Measurements from ENCODE around the gene QRICH2. TPM values are rescaled to one million over a fixed set of nuclear protein-coding genes. Genes with fewer than 3 reads are reported as not detected.
"Not testable (repeated sequence)": the region's sequence is repeated elsewhere in the genome, so short reads cannot be mapped to it uniquely, and the experiment has no call there.

Gene QRICH2
- total RNA-seq, 2 experiments from 2014 or later: 7.2 to 9.4 TPM

DNA sequence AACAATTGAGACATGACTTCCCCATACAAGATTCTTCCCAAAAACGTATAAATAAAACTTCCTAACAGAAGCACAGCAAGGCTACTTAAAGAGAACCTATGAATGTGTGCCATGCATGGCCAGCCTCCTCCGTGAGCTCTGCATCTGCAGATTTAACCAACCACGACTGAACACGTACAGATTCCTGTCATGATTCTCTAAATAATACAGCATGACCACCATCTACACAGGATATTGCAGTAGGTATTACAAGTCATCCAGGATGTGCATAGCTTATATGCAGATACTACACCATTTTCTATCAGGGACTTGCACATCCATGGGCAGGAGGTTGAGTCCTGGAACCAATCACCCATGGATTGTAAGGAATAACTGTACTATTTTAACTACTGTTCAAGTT lies 1.4 kb upstream of the QRICH2 start:
- BruUV-seq (replicated peaks): no TSS peak
- Histone ChIP-seq H3K4me3 (ENCODE audit: low read depth, low read length, poor library complexity, severe bottlenecking) (no peak overlapping the region), H3K36me3 (ENCODE audit: insufficient read depth, low read length) (peaks cover 50% of the 10 kb centered on the region), H4K20me1 (ENCODE audit: insufficient read depth, low read length) (no peaks in the 10 kb centered on the region), H3K4me2 (ENCODE audit: low read length) (peak overlapping the region; percentile 29; the same call in 1 of the 2 replicates), H2AFZ (ENCODE audit: low read length) (no peak overlapping the region), H3K4me1 (ENCODE audit: insufficient read depth, low read length, poor library complexity, severe bottlenecking) (peaks cover 12% of the 10 kb centered on the region), H3K9me3 (ENCODE audit: low read length) (no peaks in the 10 kb centered on the region), H3K27ac (ENCODE audit: low read depth, low read length, poor library complexity, severe bottlenecking) (peak overlapping the region; percentile 24), H3K9me2 (ENCODE audit: insufficient read depth, low read length) (no peaks in the 10 kb centered on the region), H3K79me2 (ENCODE audit: insufficient read depth, low read depth, low read length) (no peaks in the 10 kb centered on the region)
- intact Hi-C loops (cut with micrococcal nuclease; ENCODE audit: unreplicated experiment): no loop called here
- ChIA-PET CTCF (ENCODE audit: unreplicated experiment) (interaction anchor here (0.8 kb wide), 1 partner anchor 185 kb away, joined by 4 read pairs; no protein-coding TSS in a partner anchor), POLR2A (interaction anchor here (0.6 to 2.0 kb wide), 4 partner anchors 43 to 195 kb away, joined by 4 to 5 read pairs (median 4); no protein-coding TSS in a partner anchor)
- peak; percentile 75 for DNase-seq (ENCODE audit: low spot score)
- TF ChIP-seq EZH2phosphoT487 (IDR thresholded peaks at IDR 0.05; ENCODE audit: borderline replicate concordance, low read depth, low read length): no peak
- TF ChIP-seq, protein P1, sequence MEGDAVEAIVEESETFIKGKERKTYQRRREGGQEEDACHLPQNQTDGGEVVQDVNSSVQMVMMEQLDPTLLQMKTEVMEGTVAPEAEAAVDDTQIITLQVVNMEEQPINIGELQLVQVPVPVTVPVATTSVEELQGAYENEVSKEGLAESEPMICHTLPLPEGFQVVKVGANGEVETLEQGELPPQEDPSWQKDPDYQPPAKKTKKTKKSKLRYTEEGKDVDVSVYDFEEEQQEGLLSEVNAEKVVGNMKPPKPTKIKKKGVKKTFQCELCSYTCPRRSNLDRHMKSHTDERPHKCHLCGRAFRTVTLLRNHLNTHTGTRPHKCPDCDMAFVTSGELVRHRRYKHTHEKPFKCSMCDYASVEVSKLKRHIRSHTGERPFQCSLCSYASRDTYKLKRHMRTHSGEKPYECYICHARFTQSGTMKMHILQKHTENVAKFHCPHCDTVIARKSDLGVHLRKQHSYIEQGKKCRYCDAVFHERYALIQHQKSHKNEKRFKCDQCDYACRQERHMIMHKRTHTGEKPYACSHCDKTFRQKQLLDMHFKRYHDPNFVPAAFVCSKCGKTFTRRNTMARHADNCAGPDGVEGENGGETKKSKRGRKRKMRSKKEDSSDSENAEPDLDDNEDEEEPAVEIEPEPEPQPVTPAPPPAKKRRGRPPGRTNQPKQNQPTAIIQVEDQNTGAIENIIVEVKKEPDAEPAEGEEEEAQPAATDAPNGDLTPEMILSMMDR (conservative IDR thresholded peaks at IDR 0.05; ENCODE audit: low read length): no peak

DNA sequence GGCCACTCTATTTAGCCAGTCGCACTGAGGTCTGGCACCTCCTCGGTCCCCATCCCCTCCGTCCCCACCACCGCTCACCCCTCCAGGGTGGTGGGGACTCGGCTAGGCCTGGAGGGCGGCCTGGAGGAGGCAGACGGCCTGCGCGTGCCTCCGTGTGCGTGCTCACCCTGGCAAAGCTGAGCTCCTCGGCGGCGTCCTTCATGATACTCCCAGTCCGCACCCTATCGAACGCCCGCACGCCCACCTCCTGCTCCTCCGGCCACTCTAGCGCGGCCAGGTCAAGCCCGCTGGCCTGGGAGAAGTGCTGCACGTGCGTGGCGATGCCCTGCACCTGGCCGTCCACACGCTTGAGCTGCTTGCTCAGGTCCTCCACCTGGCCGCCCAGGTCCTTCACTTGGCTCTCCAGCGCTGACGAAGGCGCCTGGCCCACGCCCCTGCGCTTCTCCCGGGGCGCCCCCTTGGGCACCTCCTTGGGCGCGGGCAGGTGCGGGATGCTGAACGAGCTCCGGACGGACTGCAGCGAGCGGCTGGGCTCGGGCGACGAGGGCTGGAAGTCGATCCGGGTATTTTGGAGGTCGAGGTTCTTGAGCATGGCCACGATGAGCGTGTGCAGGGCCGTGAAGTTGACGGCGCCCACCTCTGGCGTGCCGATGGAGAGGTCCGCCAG lies 644 bp downstream of the QRICH2 start:
- Histone ChIP-seq H3K4me3 (ENCODE audit: low read depth, low read length, poor library complexity, severe bottlenecking) (no peak overlapping the region), H3K9me2 (ENCODE audit: insufficient read depth, low read length) (no peaks in the 10 kb centered on the region), H3K36me3 (ENCODE audit: insufficient read depth, low read length) (peaks cover 33% of the 10 kb centered on the region), H3K27ac (ENCODE audit: low read depth, low read length, poor library complexity, severe bottlenecking) (no peak overlapping the region), H3K79me2 (ENCODE audit: insufficient read depth, low read depth, low read length) (no peaks in the 10 kb centered on the region), H2AFZ (ENCODE audit: low read length) (no peak overlapping the region), H3K4me2 (ENCODE audit: low read length) (no peak overlapping the region), H3K9me3 (ENCODE audit: low read length) (no peaks in the 10 kb centered on the region), H3K4me1 (ENCODE audit: insufficient read depth, low read length, poor library complexity, severe bottlenecking) (peaks cover 12% of the 10 kb centered on the region), H4K20me1 (ENCODE audit: insufficient read depth, low read length) (no peaks in the 10 kb centered on the region)
- ChIA-PET POLR2A (interaction anchor here (0.7 kb wide), 1 partner anchor 79 kb away, joined by 3 read pairs; no protein-coding TSS in a partner anchor), CTCF (ENCODE audit: unreplicated experiment) (interaction anchor here (1.2 kb wide), 1 partner anchor 288 kb away, joined by 3 read pairs; no protein-coding TSS in a partner anchor)
- intact Hi-C loops (cut with micrococcal nuclease; ENCODE audit: unreplicated experiment): no loop called here
- TF ChIP-seq, protein P1 (conservative IDR thresholded peaks at IDR 0.05; ENCODE audit: low read length): no peak
- TF ChIP-seq EZH2phosphoT487 (IDR thresholded peaks at IDR 0.05; ENCODE audit: borderline replicate concordance, low read depth, low read length): no peak
- DNase-seq (ENCODE audit: low spot score): no peak
- BruUV-seq (replicated peaks): no TSS peak

DNA sequence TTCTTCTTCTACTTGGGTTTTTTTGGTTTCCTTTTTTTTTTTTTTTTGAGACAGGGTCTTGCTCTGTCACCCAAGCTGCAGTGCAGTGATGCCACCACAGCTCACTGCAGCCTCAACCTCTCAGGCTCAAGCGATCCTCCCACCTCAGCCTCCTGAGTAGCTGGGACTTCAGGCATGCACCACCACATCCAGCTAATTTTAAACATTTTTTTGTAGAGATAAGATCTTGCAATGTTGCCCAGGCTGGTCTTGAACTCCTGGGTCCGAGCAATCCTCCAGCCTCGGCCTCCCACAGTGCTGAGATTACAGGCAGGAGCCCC lies 3.0 kb downstream of the QRICH2 start:
- POLR2A ChIA-PET: interaction anchor here (0.7 kb wide), 1 partner anchor 1361 kb away, joined by 3 read pairs; no protein-coding TSS in a partner anchor
- DNase-seq (ENCODE audit: low spot score); H3K9me2 ChIP-seq (ENCODE audit: insufficient read depth, low read length); H2AFZ ChIP-seq (ENCODE audit: low read length); H3K27ac ChIP-seq (ENCODE audit: low read depth, low read length, poor library complexity, severe bottlenecking); H3K9me3 ChIP-seq (ENCODE audit: low read length); H3K79me2 ChIP-seq (ENCODE audit: insufficient read depth, low read depth, low read length); CTCF ChIA-PET (ENCODE audit: unreplicated experiment); H3K4me3 ChIP-seq (ENCODE audit: low read depth, low read length, poor library complexity, severe bottlenecking); BruUV-seq (replicated peaks); H3K36me3 ChIP-seq (ENCODE audit: insufficient read depth, low read length); intact Hi-C loops (cut with micrococcal nuclease; ENCODE audit: unreplicated experiment); H4K20me1 ChIP-seq (ENCODE audit: insufficient read depth, low read length); H3K4me2 ChIP-seq (ENCODE audit: low read length): not testable (repeated sequence)
- peaks cover 11% of the 10 kb centered on the region for H3K4me1 ChIP-seq (ENCODE audit: insufficient read depth, low read length, poor library complexity, severe bottlenecking)
